HG02759 (cell line): ENCODE measurements around the gene TTC33.
A peak's percentile ranks its signal among the peaks of the same experiment; 100 is the strongest.
"Not testable (repeated sequence)": the region's sequence is repeated elsewhere in the genome, so short reads cannot be mapped to it uniquely, and the experiment has no call there.

Experiments
- ATAC-seq: cut with Tn5 transposase; IDR thresholded peaks from one replicate; pipeline ENCODE4 v1.9.1; 2021; ENCODE audit warnings: mild to moderate bottlenecking, moderate library complexity; ENCODE audit not compliant: unreplicated experiment

Gene TTC33

DNA sequence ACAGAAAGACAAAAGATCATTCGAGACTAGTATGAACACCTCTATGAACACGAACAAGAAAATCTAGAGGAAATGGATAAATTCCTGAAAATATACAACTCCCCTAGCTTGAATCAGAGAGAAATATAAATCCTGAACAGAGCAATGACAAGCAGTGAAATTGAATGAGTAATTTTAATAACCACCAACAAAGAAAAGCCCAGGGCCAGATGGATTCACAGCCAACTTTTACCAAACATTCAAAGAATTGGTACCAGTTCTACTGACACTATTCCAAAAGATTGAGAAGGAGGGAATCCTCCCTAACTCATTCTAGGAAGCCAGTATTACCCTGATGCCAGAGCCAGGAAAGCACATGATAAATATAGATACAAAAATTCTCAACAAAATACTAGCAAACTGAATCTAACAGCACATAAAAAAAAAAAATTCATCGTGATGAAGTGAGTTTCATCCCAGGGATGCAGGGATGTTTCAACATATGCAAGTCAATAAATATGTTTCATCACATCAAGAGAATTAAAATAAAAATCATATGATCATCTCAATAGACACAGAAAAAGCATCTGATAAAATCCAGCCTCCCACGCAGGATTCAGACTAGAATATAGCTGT is 101.3 kb downstream of the TTC33 start:
- no peak for ATAC-seq

DNA sequence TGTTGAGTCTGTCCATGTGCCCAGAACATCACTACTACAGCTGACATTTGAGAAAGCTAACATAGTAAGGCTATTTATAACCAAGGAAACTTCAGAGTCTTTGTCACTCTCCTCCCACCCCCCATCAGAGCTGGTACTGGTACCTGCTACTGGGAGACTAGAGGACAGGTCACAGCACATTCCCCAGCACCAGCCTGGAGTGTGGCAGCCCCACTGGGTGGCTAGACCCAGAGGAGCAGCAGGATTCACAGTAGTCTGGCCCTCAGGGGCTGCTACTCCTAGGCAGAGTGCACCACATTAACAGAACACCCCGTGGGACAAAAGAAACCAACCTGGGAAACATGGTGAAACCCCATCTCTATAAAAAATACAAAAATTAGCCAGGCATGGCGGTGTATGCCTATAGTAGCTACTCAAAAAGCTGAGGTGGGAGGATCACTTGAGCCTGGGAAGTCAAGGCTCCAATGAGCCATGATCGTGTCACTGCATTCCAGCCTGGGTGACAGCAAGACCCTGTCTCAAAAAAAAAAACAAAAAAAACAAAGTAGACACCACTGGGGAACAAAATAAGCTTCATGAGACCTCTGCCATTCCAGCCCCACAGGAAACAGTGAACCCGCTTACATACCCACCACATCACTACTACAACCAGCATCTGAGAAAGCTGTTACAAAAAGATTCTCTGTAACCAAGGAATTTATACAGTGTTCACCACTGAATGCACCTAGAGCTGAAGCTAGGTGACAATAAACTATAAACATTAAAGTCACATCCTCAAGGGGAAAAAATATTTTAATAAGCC is 102.3 kb downstream of the TTC33 start:
- ATAC-seq, result peak; percentile 31

DNA sequence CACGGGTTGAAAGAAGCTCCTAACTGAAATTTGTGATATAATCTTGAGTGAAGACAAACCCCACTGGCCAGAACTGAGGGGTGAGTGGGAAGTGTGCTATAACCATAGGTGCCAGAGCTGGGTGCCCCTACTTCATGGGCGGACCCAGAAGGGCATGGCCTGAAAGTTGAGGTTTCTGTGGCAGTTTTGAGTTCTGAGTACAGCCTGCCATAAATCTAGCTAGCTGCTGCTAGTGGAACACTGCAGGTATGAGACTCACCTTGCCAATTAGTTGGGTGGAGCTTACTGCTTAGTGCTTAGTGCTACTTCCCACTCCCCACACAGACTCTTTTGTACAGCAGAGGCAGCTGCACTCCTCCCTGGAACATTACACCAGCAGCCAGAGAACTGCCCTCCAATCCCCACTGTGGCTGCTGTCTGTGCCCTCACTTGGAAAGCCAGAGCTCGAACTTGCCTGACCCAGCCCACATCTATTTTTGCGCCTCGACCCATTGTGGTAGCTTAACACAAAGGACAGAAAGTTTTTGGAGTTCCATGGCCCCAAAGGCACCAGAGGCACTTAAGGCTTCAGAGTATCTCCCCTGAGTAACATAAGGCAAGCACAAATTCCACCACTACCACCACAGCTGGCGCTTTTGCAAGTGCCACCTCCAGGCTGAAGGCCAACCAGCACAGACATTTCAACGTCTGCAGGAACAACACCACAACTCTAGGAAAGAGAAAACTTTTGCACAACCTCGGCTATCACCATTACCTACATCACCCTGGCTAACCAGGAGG is 103.1 kb downstream of the TTC33 start:
- peak; percentile 19 for ATAC-seq

DNA sequence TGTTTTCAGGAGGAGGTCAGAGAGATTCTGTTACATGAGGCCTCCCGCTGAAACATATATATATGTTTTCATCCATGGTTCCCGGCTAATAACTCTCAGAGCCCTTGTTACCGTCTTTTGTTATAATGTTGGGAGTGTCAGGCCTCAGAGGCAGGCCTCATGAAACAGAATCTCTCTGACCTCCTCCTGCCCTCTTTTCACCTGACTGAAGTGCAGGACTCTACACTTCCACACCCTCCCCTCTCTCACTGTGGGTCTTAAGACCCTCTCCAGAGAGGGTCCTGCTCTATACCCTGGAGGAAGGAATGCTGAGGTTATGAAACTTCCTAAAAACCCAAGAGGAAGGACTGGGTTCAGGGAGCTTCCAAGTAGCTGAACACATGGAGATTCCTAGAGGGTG is 104.6 kb downstream of the TTC33 start:
- ATAC-seq, result no peak

DNA sequence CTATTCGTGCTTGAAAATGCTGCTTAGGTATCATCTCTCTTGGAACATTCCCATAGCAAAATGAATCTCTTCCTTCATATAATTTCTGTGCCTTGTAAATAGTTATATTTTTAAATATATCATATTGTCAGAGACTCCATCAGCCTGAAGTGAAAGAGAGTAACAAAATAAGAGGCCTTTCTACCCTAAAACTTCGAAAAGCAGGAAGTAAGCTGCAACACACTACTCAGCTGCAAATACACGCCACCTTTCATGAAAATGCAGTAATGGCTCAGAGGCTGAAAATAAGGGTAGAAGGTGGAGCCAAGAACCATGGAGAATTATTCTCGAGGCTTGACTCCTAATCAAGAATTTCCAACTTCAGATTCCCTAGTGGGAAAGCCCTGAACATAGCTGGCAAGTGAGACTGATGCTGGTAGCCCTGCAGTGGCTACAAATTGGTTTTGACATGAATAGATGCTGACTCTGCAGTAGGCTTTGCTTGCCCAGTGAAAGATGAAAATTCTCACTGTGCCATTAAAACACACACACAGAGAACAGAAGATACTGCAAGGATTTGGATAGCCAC is 106.2 kb downstream of the TTC33 start:
- ATAC-seq, result no peak

DNA sequence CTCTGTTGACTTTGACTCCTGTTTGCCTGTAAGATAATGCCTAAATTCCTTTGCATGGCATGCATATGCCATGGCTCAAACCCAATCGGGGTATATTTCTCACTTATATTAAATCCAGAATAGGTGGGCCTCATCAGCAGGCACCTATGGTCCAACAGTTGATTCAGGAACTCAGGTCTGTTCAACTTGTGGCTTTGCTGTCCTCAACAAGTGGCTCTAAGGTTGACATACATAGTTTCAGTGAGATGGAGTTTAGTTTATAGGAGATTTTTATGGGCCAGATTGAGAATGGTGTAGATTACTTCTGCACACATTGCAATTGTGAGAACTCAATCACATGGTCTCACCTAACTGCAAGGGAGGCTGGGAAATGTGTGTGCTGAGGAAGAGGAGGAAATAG is 107.6 kb downstream of the TTC33 start:
- no peak for ATAC-seq

DNA sequence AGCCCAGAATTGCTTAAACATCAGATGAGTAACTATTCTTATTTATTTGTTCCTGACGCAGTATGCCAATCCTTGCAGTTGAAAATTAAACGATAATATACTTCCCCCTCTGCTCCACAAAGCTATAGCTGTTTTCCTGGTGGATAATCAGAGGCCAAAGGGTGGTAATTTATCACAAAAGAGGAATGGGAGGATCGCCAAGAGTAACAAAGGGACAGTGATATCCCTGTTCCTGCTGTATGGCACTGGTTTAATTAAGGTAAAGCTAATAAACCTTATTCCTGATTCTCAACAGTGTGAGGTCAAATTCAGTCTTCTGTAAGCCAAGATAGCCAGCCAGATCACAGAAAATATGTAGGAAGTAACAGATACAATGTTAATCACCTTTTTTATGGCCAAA is 109.5 kb downstream of the TTC33 start:
- no peak for ATAC-seq

DNA sequence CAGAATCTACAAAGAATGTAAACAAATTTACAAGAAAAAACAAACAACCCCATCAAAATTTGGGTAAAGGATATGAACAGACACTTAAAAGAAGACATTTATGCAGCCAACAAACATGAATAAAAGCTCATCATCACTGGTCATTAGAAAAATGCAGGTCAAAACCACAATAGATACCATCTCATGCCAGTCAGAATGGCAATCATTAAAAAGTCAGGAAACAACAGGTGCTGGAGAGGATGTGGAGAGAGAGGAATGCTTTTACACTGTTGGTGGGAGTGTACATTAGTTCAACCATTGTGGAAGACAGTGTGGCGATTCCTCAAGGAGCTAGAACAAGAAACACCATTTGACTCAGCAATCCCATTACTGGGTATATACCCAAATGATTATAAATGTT is 116.2 kb downstream of the TTC33 start:
- not testable (repeated sequence) for ATAC-seq

DNA sequence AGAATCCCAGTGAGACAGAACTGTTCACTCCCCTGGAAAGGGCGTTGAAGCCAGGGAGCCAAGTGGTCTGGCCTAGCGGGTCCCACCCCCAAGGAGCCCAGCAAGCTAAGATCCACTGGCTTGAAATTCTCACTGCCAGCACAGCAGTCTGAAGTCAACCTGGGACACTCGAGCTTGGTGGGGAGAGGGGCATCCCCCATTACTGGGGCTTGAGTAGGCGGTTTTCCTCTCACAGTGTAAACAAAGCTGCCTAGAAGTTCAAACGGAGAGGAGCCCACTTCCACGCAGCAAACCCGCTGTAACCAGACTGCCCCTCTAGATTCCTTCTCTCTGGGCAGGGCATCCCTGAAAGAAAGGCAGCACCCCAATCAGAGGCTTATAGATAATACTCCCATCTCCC is 121.2 kb downstream of the TTC33 start:
- ATAC-seq, result no peak

DNA sequence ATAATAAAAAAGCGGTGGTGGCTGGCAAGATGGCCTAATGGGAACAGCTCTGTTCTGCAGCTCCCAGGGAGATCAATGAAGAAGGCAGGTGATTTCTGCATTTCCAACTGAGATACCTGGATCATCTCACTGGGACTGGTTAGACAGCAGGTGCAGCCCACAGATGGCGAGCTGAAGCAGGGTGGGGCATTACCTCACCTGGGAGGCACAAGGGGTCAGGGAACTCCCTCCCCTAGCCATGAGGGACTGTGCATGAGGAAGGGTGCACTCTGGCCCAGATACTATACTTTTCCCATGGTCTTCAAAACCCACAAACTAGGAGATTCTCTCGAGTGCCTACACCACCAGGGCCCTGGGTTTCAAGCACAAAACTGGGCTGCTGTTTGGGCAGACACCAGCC is 121.6 kb downstream of the TTC33 start:
- ATAC-seq, result no peak

DNA sequence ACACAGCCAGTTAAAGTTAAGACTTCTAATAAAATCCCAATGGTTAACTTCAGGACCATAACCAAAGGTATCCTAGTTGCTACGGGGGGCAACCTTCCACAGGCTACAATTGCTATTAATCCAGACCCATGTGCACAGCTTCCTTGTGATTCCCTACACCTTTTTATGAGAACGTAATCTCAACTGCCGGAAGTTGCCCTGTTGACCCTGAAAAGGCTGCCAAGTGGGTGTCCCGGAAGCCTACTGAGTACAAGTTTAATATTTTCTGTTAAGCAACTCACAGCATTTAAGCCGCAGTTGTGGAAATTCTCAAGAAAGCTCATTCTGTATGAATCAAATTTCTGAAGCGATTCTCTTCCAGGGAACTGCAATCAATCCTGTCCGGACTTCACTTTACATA is 124.5 kb downstream of the TTC33 start:
- ATAC-seq, result no peak

DNA sequence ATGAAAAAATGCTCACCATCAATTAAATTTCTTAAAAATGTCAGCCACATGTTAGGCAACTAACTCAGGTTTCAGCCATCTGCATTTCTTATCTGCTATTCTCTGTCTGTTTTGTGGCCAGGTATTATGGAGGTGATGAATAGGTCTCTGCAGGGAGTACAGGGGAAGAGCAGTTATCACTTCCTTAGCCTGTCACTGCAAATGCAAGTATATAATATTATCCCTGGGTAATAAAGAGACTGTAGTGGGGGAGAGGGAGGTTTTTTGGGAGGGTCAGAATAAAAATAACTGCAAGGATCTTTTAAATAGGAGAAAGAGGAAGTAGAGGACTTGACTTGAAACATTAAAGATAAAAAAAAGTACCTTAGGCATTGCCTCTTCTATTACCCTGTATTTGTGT is 125.6 kb downstream of the TTC33 start:
- ATAC-seq, result no peak

DNA sequence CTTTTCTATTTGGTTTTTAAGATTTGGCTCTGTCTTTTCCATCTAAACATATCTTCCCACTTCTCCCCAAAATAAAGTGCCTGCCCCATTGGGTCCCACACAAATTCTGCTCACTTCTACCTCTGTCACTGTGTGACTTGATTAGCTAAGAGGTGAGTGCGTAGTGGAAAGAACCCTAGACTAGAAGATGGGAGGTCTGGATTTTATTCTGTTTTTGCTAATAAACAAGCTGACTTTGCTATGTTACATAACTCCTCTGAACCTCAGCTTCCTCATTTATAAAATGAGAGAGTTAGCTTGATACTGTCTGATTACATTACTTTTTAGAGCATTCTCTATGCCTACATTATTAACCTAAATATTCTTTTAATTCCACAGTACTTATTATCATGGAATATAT is 127.4 kb downstream of the TTC33 start:
- no peak for ATAC-seq

DNA sequence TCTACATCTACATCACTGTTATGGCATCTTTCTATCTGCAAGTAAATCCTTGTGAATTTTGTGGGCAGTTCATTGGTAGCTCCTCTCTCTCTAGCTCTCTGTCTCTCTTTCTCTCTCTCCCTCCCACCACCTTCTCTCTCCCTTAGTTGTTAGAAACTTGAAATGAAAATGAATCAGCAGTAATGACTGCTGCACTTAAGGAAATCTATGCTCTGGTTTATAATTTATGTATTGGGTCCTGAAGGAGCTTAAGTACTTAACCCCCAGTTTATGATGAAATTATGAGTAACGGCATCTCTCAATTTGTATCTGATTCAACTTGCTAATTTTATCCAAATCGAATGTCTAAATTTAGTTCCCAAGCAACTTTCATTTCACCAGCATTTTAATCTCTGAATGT is 128.1 kb downstream of the TTC33 start:
- ATAC-seq, result no peak

DNA sequence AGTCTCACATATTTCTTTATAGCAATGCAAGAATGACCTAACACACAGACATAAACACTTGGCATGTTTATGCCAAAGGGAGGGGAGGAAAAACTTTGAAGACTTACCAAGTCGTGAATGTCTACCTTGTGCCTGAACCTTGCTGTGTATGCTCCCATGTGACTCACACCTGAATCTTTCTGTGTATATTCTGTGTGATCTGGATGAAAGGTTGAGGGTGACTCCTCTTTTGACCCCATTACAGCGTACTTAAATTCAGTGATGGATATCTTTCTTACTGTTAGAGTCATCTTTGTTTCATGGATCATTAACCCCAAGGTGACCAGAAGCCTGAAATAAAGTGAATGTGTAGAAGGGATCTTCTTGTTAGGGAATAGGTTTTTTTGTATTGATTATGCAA is 129.0 kb downstream of the TTC33 start:
- ATAC-seq, result no peak

DNA sequence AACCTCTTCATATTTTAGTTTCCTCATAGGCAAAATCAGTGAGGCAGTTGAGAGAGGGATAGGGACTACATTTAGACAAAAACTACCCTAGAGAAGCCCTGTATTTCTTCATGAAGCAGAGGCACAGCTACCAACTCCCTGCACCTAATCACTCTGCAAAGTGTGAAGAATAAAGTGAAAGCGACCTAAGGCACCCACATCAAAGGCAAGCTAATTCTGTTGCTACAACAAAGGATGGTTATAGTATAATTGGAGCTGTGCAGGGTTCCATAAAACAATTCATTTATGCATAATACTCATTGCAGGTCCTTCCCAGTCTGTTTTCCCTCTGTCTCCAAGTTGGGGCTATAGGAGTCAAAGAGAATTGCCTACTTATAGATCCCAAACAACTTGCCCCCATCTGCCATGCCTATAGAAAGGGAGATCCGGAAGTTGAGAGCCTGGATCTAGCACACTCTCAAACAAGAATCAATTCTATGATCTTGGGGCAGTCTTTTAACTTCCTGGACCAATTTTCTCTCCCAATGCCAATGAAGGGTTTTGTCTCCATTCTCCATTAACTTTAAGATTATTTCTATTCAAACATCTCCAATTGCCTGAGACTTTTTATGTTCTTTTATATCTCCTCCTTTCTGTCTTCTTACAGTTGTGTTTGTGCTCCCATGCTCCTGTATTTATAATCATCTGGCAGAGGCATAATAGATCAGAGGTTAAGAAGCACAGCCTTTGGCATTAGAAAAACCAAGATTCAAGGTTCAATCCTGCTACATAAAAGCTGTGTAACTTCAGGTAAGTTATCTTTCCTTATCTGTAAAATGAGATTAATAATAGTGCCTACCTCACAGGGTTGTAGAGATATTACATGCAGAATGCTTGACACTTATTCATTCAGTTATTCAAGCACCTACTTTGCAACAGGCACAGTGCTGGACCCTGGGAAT is 132.0 kb downstream of the TTC33 start:
- no peak for ATAC-seq

DNA sequence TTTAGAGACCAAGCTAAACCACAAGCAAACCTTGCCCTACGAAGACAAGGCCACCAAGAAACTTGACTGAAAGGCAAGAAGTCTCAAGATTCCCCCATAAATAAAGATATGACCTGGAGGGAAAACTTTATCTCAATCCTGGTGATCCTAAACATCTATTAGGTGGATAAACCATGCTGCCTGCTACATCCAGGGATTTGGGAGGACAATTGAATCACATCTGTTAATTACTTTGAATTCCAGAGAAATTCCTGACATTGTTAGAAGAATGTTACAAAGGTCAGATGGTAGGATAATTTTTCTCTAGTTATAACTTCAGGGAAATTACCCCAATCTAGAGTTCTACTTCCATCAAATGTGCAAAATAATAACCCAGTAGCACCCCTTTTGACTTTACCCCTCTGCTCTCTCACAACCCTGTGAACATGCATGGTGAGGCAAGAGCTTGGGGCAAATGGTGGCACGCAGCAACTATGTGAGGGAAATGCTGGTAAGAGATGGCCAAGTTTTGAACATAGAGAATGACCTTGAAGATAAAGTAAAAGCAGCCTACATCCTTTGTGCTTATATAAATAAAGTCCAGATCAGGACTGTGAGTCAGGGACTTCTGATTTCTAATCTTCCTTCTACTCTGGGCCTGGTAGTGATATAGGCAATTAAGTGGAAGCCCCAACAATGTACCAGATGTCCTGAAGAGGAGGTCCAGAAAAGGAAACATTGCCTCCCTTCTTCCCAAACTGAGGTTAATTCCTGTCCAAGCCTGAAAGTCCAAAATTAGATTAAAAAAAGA is 133.1 kb downstream of the TTC33 start:
- ATAC-seq, result no peak

DNA sequence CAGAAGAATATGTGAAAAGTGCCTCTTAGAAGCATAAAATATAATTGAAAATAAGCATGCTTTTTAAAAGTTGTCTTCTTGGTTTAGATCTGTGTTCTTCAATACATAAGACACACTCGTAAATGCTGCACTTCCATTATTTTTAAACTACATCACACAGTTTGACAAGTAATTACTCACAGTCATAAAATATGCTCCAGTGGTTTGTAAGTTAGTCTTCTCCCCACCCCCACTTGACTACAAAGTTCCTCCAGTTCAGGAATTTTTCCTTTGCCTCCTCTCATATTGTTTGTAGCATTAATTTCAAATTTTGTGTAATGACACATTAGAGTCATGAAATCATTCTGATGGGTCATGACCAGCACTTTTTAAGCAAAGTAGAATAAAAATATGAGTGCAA is 136.3 kb downstream of the TTC33 start:
- ATAC-seq, result no peak

DNA sequence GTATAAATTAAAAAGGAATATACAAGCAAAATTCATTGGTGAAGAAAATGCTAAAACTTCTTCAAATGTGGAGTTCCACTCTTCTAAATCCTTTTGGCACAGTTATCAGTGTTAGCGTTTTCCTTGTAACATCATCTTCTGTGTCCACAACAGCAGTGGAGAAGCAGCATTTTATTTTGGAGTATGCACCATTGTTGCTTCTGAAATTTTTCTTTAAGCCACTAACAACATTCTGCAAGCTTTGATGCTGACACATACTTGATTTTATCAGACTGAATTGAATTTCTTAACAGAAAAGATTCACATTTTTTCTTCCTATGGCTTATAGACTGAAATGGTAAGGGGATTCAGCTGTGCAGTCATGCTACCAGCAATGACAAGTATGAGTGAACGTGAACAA is 136.8 kb downstream of the TTC33 start:
- no peak for ATAC-seq

DNA sequence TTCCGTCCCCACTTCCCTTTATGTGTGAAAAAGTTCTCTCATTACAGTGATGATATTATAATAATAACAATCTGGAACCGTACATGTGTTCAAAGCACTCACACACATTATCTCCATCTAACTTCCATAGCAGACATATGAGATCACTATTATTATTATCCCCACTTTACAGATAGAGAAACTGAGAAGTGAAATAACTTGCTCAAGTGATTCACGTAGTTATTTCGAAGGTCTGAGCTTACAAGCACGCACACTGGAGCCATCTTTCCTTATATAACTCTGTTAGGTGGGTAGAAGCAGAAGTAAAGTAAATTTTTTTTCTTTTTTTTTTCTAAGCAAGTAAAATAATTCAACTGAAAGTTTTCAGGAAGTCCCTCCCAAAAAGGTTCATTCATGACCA is 139.0 kb downstream of the TTC33 start:
- ATAC-seq, result no peak
